ENCODE measurements around the gene AP2M1. TPM values are rescaled to one million over a fixed set of nuclear protein-coding genes. Genes with fewer than 3 reads are reported as not detected.

AP2M1 gene
- total and polyA plus RNA-seq, 2 of the 8 experiments (the other 6 are each of a cell fraction or from before 2014, with no cell fraction given), result 403 to 454 TPM

DNA sequence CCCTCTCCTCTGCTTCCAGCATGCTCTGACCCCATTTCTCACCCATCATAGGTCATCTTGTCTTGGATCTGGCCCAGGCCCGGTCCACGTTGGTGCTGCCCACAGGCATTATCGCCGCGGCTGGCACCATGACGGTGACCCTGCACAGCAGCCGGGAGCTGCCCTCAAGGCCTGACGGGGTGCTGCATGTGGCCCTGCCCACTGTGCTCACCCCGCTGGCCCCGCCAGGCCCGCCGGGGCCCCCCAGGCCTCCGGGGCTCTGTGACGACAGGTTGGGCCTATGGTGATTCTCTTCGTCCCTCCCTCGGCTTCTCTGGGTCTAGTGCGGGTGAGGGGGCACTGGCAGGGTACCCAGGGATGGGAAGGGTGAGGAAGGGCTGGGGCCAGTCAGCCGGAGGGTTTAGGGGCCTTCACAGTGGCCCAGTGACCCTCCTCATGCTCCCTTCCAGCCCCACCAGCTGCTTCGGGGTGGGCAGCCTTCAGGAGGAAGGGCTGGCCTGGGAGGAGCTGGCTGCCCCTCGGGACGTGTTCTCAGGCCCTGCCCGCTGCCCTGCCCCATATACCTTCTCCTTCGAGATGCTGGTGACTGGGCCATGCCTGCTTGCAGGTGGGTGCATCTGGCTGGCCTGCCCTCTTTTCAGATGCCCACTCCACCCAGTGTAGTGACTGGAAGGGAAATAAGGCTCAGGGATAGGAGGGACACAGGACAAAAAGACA, 58.6 kb downstream of the AP2M1 start:
- Histone ChIP-seq H4K20me1 (replicated peaks in 1 of 2; ENCODE audit: control insufficient read depth in 1 of 2, insufficient read depth in 2 of 2, low read length in 2 of 2) (peaks cover 4 to 7% of the 10 kb centered on the region in 2 experiments), H3K9ac (replicated peaks in 1 of 4; ENCODE audit: extremely low read depth in 1 of 4, low read depth in 3 of 4, low read length in 3 of 4) (no peak overlapping the region), H4K5ac (ENCODE audit: insufficient read length, low read depth, low read length) (no peak overlapping the region), H4K91ac (replicated peaks; ENCODE audit: insufficient read length, low read length) (no peak overlapping the region), H3K27me3 (replicated peaks in 1 of 4; ENCODE audit: control insufficient read depth in 3 of 4, extremely low read depth in 1 of 4, insufficient read depth in 3 of 4, low read length in 3 of 4) (peaks cover 34 to 54% (median 48%) of the 10 kb centered on the region in 4 experiments), H2BK20ac (ENCODE audit: low read length) (no peak overlapping the region), H2BK15ac (ENCODE audit: low read length) (no peak overlapping the region), H3K79me1 (ENCODE audit: low read depth, low read length) (no peaks in the 10 kb centered on the region), H3K18ac (ENCODE audit: extremely low read depth, low read length) (no peak overlapping the region), H3K4me3 (ENCODE audit: extremely low read depth in 1 of 4, insufficient read depth in 2 of 4, low read depth in 3 of 4, low read length in 4 of 4) (no peak overlapping the region), H3K4me1 (replicated peaks in 1 of 4; ENCODE audit: control insufficient read depth in 3 of 4, insufficient read depth in 4 of 4, low read length in 3 of 4) (peaks cover 0 to 20% (median 4%) of the 10 kb centered on the region in 4 experiments; a peak in 5 of 7 replicates), H3K36me3 (ENCODE audit: control insufficient read depth in 2 of 4, insufficient read depth in 4 of 4, low read length in 3 of 4) (peaks cover 0 to 8% (median 0%) of the 10 kb centered on the region in 4 experiments; a peak in 1 of 8 replicates), H3K27ac (ENCODE audit: low read depth, low read length) (no peak overlapping the region), H3K23me2 (ENCODE audit: low read depth, low read length) (peaks cover 11% of the 10 kb centered on the region; the same call in 1 of the 2 replicates), H3K56ac (replicated peaks; ENCODE audit: insufficient read length, low read depth, low read length) (no peak overlapping the region), H2AFZ (ENCODE audit: low read length) (no peak overlapping the region), H3K23ac (ENCODE audit: insufficient read length) (no peak overlapping the region), H3K4ac (replicated peaks; ENCODE audit: insufficient read length, low read depth, low read length) (no peak overlapping the region), H3K14ac (ENCODE audit: insufficient read length) (no peak overlapping the region), H2BK120ac (replicated peaks; ENCODE audit: low read depth, low read length) (no peak overlapping the region), H3K9me3 (ENCODE audit: insufficient read depth in 2 of 2, low read depth in 1 of 2, low read length in 1 of 2) (no peaks in the 10 kb centered on the region), H3K4me2 (ENCODE audit: insufficient read depth in 1 of 2, low read depth in 2 of 2, low read length in 2 of 2) (no peak overlapping the region), H2AK5ac (ENCODE audit: low read depth, low read length) (no peak overlapping the region), H2BK5ac (ENCODE audit: low read depth, low read length) (no peak overlapping the region), H2BK12ac (ENCODE audit: low read depth, low read length) (no peak overlapping the region), H4K8ac (ENCODE audit: extremely low read depth, insufficient read depth, low read length) (no peak overlapping the region), H3K79me2 (ENCODE audit: control insufficient read depth in 1 of 2, insufficient read depth in 2 of 2, low read length in 2 of 2) (no peaks in the 10 kb centered on the region)
- 85% methylated on average over 21 of the region's 23 CpGs; no CpG with 5 or more reads in 1 of the 2 experiments for WGBS, 2 experiments (ENCODE audit: extremely low coverage in 1 of 2, insufficient coverage in 1 of 2, insufficient read length in 1 of 2, insufficient replicate concordance in 2 of 2, low coverage in 1 of 2, low lambda C conversion rate in 2 of 2, missing lambda C conversion rate in 1 of 2)
- DNase-seq (ENCODE audit: low read depth in 1 of 2, low spot score in 2 of 2), result no peak
- FAIRE-seq, result no peak
- ChIA-PET CTCF (ENCODE audit: partially characterized antibody) (interaction anchor here (1.1 to 10.3 kb wide), 6 partner anchors 7 to 104 kb away, joined by 4 to 183 read pairs (median 4); partner anchors contain the start of genes CAMK2N2, EEF1AKMT4 and FAM131A), POLR2A (ENCODE audit: partially characterized antibody) (interaction anchor here (1.1 to 1.8 kb wide), 3 partner anchors 7 to 38 kb away, joined by 3 to 10 read pairs (median 3); no protein-coding TSS in a partner anchor)
- TF ChIP-seq CHD2 (IDR thresholded peaks at IDR 0.05; ENCODE audit: low read length) (no peak), GTF2F1 (IDR thresholded peaks at IDR 0.05; ENCODE audit: borderline replicate concordance, low read depth, low read length) (no peak), PHF8 (conservative IDR thresholded peaks at IDR 0.05; ENCODE audit: low read depth, low read length) (no peak), GABPA (IDR thresholded peaks at IDR 0.05; ENCODE audit: borderline replicate concordance, insufficient read depth, low read length) (no peak), TCF12 (IDR thresholded peaks at IDR 0.05; ENCODE audit: low read depth, low read length) (no peak)
